ENCODE data around the gene CACNA2D4.

CACNA2D4 gene

GRCh38 chr12:1917172-1918070 lies 1.0 kb downstream of the CACNA2D4 start:
- no peak for DNase-seq

GRCh38 chr12:1916371-1917171 lies 1.9 kb downstream of the CACNA2D4 start:
- DNase-seq: no peak

- peak; percentile 57 for DNase-seq
Observed at GRCh38 chr12:1915082-1915968, 3.1 kb downstream of the CACNA2D4 start.

GRCh38 chr12:1914114-1914911 lies 4.1 kb downstream of the CACNA2D4 start:
- no peak for DNase-seq

- DNase-seq: no peak
Observed at GRCh38 chr12:1913377-1914113, 4.9 kb downstream of the CACNA2D4 start.

- no peak for DNase-seq
Observed at GRCh38 chr12:1912580-1913376, 5.7 kb downstream of the CACNA2D4 start.

- no peak for DNase-seq
Observed at GRCh38 chr12:1911598-1912575, 6.6 kb downstream of the CACNA2D4 start.

- no peak for DNase-seq
Observed at GRCh38 chr12:1910468-1910867, 8.0 kb downstream of the CACNA2D4 start.

GRCh38 chr12:1908758-1909157 lies 9.7 kb downstream of the CACNA2D4 start:
- DNase-seq: no peak

GRCh38 chr12:1907652-1908611 lies 10.5 kb downstream of the CACNA2D4 start:
- peak; percentile 39 for DNase-seq

- DNase-seq: no peak
Observed at GRCh38 chr12:1906579-1906978, 11.9 kb downstream of the CACNA2D4 start.

GRCh38 chr12:1904875-1905274 lies 13.6 kb downstream of the CACNA2D4 start:
- DNase-seq: no peak

GRCh38 chr12:1896964-1897363 lies 21.5 kb downstream of the CACNA2D4 start:
- DNase-seq: no peak

- no peak for DNase-seq
Observed at GRCh38 chr12:1890810-1891209, 27.6 kb downstream of the CACNA2D4 start.

- DNase-seq: no peak
Observed at GRCh38 chr12:1890119-1890703, 28.2 kb downstream of the CACNA2D4 start.

GRCh38 chr12:1888923-1889322 lies 29.5 kb downstream of the CACNA2D4 start:
- no peak for DNase-seq

- no peak for DNase-seq
Observed at GRCh38 chr12:1886396-1887008, 31.9 kb downstream of the CACNA2D4 start.
